NCI-H524 treated with DMSO at 0.1 percent for 48 hours (cell line): ENCODE results near the gene GAPDH.

Experiments used
- DNase-seq: peaks from one replicate; lab custom pipeline; 2025; lab: John Stamatoyannopoulos, UW

GAPDH gene

DNA sequence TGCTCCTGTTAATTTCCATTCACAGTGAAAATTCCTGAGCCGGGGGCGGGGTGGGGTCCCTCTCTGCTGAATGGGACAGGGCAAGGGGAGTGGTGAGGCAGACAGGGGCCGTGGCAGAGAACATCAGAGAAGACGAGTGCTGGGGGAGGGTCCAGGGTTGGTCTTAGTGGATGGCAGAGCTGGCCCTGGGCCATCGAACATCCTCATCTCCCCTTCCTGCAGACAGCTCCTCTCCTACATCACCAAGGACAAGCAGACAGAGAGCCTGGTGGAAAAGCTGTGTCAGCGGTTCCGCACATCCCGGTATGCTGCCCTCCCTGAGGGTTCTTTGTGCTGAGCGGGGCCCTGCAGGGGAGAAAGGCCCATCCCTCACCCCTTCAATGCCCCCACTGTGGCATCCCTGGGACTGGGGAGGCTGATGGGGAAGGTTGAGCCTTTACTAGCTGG, 5.0 kb upstream of the GAPDH start:
- DNase-seq = no peak

DNA sequence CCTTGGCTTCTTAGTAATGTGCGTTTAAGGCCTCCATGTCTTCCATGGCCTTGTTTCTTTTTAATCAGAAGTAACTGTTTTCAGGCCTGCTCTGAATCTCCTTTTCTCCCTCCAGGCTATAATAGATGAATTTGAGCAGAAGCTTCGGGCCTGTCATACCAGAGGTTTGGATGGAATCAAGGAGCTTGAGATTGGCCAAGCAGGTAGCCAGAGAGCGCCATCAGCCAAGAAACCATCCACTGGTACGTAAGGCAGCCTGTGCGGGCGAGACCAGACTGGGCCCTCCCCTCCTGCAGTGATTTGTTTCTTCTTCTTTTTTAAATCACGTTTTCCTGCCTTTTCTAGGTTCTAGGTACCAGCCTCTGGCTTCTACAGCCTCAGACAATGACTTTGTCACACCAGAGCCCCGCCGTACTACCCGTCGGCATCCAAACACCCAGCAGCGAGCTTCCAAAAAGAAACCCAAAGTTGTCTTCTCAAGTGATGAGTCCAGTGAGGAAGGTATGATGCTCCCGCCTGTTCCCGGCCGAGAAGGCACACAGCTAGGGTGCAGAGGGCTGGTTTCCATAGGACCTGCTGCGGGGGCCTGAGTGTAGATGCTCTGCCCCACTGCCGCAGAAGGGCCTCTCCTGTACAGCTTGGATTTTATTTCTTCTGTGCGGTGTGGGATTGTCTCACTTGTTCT, 3.6 kb upstream of the GAPDH start:
- DNase-seq = no peak

DNA sequence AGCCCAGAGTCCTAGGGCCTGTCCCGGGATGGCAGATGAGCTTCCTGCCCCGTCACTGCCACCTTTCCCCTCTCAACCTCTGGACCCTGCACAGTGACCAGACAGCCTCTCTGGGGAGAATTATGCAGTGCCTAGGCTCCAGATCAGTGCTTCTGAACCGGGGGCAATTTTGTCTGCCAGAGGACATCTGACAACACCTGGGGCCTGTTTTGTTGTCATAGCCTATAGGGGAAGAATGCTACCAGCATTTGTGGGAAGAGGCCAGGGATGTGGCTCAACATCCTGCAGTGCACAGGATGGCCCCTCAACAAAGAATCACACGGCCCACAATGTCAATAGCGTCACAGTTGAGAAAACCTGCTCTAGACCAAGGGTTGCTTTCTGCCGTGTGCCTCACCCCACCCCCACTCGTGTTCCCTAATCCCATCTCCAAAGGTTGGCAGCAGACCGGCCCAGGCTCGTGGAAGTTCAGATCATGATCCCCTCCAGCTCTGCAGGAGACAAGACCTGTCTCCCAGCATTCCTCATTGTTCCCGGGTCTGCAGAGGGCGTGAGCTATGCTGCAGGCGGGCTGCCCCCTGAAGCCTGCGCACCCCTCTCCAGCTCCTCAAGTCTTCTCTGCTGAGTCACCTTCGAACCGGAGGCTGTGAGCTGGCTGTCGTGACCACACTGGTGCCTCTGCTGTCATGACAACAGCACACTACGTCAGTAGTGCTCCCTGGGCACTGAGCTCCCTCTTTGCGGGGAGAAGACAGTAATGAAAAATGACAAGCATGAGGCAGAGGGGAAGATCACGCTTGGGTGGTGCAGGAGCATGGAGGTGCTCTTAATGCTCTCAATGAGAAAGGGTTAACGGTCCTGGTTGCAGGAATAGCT, 2.0 kb upstream of the GAPDH start:
- no peak for DNase-seq

DNA sequence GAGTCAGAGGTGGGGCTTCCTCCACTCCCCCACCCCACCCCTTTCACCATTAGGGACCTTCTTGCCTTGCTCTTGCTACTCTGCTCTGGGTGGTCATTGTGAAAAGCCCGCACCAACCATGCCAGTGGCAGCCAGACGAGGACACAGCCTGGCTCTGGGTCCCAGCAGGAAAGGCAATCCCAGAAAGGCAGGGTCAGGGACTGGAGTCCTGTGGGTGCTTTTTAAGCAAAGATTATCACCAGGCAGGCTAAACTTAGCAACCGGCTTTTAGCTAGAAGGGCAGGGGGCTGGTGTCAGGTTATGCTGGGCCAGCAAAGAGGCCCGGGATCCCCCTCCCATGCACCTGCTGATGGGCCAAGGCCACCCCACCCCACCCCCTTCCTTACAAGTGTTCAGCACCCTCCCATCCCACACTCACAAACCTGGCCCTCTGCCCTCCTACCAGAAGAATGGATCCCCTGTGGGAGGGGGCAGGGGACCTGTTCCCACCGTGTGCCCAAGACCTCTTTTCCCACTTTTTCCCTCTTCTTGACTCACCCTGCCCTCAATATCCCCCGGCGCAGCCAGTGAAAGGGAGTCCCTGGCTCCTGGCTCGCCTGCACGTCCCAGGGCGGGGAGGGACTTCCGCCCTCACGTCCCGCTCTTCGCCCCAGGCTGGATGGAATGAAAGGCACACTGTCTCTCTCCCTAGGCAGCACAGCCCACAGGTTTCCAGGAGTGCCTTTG, 1.2 kb upstream of the GAPDH start:
- no peak for DNase-seq

DNA sequence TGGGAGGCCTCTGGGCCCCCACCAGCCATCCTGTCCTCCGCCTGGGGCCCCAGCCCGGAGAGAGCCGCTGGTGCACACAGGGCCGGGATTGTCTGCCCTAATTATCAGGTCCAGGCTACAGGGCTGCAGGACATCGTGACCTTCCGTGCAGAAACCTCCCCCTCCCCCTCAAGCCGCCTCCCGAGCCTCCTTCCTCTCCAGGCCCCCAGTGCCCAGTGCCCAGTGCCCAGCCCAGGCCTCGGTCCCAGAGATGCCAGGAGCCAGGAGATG, 729 bp upstream of the GAPDH start:
- no peak for DNase-seq

DNA sequence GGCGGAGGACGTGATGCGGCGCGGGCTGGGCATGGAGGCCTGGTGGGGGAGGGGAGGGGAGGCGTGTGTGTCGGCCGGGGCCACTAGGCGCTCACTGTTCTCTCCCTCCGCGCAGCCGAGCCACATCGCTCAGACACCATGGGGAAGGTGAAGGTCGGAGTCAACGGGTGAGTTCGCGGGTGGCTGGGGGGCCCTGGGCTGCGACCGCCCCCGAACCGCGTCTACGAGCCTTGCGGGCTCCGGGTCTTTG, 303 bp downstream of the GAPDH start:
- DNase-seq = no peak

DNA sequence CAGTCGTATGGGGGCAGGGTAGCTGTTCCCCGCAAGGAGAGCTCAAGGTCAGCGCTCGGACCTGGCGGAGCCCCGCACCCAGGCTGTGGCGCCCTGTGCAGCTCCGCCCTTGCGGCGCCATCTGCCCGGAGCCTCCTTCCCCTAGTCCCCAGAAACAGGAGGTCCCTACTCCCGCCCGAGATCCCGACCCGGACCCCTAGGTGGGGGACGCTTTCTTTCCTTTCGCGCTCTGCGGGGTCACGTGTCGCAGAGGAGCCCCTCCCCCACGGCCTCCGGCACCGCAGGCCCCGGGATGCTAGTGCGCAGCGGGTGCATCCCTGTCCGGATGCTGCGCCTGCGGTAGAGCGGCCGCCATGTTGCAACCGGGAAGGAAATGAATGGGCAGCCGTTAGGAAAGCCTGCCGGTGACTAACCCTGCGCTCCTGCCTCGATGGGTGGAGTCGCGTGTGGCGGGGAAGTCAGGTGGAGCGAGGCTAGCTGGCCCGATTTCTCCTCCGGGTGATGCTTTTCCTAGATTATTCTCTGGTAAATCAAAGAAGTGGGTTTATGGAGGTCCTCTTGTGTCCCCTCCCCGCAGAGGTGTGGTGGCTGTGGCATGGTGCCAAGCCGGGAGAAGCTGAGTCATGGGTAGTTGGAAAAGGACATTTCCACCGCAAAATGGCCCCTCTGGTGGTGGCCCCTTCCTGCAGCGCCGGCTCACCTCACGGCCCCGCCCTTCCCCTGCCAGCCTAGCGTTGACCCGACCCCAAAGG, 804 bp downstream of the GAPDH start:
- DNase-seq = peak; percentile 15

DNA sequence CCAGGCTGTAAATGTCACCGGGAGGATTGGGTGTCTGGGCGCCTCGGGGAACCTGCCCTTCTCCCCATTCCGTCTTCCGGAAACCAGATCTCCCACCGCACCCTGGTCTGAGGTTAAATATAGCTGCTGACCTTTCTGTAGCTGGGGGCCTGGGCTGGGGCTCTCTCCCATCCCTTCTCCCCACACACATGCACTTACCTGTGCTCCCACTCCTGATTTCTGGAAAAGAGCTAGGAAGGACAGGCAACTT, 1.3 kb downstream of the GAPDH start:
- DNase-seq = no peak

DNA sequence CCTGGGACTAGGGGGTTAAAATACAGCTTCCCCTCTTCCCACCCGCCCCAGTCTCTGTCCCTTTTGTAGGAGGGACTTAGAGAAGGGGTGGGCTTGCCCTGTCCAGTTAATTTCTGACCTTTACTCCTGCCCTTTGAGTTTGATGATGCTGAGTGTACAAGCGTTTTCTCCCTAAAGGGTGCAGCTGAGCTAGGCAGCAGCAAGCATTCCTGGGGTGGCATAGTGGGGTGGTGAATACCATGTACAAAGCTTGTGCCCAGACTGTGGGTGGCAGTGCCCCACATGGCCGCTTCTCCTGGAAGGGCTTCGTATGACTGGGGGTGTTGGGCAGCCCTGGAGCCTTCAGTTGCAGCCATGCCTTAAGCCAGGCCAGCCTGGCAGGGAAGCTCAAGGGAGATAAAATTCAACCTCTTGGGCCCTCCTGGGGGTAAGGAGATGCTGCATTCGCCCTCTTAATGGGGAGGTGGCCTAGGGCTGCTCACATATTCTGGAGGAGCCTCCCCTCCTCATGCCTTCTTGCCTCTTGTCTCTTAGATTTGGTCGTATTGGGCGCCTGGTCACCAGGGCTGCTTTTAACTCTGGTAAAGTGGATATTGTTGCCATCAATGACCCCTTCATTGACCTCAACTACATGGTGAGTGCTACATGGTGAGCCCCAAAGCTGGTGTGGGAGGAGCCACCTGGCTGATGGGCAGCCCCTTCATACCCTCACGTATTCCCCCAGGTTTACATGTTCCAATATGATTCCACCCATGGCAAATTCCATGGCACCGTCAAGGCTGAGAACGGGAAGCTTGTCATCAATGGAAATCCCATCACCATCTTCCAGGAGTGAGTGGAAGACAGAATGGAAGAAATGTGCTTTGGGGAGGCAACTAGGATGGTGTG, 1.9 kb downstream of the GAPDH start:
- DNase-seq = no peak

DNA sequence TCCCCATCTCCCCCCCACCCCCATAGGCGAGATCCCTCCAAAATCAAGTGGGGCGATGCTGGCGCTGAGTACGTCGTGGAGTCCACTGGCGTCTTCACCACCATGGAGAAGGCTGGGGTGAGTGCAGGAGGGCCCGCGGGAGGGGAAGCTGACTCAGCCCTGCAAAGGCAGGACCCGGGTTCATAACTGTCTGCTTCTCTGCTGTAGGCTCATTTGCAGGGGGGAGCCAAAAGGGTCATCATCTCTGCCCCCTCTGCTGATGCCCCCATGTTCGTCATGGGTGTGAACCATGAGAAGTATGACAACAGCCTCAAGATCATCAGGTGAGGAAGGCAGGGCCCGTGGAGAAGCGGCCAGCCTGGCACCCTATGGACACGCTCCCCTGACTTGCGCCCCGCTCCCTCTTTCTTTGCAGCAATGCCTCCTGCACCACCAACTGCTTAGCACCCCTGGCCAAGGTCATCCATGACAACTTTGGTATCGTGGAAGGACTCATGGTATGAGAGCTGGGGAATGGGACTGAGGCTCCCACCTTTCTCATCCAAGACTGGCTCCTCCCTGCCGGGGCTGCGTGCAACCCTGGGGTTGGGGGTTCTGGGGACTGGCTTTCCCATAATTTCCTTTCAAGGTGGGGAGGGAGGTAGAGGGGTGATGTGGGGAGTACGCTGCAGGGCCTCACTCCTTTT, 2.7 kb downstream of the GAPDH start:
- no peak for DNase-seq

DNA sequence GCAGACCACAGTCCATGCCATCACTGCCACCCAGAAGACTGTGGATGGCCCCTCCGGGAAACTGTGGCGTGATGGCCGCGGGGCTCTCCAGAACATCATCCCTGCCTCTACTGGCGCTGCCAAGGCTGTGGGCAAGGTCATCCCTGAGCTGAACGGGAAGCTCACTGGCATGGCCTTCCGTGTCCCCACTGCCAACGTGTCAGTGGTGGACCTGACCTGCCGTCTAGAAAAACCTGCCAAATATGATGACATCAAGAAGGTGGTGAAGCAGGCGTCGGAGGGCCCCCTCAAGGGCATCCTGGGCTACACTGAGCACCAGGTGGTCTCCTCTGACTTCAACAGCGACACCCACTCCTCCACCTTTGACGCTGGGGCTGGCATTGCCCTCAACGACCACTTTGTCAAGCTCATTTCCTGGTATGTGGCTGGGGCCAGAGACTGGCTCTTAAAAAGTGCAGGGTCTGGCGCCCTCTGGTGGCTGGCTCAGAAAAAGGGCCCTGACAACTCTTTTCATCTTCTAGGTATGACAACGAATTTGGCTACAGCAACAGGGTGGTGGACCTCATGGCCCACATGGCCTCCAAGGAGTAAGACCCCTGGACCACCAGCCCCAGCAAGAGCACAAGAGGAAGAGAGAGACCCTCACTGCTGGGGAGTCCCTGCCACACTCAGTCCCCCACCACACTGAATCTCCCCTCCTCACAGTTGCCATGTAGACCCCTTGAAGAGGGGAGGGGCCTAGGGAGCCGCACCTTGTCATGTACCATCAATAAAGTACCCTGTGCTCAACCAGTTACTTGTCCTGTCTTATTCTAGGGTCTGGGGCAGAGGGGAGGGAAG, 3.5 kb downstream of the GAPDH start:
- peak; percentile 32 for DNase-seq

DNA sequence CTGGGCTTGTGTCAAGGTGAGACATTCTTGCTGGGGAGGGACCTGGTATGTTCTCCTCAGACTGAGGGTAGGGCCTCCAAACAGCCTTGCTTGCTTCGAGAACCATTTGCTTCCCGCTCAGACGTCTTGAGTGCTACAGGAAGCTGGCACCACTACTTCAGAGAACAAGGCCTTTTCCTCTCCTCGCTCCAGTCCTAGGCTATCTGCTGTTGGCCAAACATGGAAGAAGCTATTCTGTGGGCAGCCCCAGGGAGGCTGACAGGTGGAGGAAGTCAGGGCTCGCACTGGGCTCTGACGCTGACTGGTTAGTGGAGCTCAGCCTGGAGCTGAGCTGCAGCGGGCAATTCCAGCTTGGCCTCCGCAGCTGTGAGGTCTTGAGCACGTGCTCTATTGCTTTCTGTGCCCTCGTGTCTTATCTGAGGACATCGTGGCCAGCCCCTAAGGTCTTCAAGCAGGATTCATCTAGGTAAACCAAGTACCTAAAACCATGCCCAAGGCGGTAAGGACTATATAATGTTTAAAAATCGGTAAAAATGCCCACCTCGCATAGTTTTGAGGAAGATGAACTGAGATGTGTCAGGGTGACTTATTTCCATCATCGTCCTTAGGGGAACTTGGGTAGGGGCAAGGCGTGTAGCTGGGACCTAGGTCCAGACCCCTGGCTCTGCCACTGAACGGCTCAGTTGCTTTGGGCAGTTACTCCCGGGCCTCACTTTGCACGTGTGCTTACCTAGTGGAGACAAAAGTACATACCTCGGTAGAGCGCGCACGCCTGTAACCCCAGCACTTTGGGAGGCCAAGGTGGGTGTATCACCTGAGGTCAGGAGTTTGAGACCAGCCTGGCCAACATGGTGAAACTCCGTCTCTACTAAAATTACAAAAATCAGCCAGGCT, 4.3 kb downstream of the GAPDH start:
- no peak for DNase-seq

DNA sequence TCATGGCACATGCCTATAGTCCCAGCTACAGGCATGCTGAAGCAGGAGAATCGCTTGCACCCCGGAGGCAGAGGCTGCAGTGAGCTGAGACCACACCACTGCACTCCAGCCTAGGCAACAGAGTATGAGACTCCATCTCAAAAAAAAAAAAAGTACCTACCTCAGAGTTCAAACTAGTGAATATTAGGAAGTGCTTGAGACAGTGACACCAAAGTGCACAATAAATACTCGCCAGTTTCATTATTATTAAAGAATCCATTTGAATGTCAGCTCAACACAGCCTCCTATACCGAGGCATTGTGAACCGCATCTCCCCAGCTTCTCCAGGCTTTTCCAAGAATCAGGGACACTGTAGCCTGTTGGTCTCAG, 5.0 kb downstream of the GAPDH start:
- DNase-seq = no peak

DNA sequence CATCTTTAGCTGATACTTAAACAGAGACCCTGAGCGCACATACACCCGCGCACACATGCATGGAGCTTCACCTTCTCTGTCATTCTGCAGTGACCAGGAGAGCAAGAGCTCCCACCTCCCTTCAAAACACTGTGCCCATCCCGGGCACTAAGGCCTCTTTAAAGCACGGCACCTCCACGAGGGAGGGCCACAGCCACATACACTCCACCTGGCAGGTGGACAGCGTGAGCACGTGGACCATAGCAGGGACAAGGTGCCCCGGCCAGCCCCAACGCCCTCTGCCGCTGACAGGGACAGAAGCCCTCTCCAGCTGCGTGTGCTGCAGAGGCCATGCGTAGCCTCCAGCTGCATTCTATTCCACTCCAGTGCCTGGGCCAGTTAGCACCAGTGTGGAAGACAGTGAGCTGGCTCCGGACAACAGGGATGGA, 5.4 kb downstream of the GAPDH start:
- no peak for DNase-seq

DNA sequence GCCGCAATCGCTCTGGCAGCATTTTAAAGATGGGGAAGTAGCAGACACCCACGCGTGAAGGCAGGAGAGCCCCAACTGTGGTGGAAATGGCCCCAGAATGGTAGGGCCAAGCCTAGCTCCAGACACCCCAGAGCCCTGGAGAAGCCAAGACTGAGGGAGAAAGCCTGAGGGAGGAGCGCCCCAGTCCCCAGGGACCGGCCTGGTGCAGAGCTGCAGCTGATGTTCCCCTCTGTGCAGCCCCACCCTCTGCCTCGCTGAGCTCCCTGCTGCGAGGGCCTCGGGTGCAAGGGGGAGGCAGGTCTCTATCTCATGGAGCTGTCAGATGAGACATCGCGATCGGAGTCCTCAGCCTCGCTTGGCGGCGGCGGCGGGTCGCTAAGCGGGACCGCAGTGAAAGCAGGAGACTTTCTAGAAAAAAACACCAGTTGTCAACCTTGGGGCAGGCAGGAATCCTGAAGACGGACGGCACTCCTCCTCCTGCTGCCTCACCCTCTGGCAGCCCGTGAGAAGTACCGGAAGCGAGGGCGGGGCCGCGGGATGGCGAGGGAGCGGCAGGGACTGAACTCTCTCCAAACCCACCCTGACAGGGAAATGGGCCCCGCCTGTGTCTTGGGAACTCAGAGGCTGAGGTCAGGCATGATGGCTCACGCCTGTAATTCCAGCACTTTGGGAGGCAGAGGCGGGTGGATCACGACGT, 6.0 kb downstream of the GAPDH start:
- DNase-seq = peak; percentile 8

DNA sequence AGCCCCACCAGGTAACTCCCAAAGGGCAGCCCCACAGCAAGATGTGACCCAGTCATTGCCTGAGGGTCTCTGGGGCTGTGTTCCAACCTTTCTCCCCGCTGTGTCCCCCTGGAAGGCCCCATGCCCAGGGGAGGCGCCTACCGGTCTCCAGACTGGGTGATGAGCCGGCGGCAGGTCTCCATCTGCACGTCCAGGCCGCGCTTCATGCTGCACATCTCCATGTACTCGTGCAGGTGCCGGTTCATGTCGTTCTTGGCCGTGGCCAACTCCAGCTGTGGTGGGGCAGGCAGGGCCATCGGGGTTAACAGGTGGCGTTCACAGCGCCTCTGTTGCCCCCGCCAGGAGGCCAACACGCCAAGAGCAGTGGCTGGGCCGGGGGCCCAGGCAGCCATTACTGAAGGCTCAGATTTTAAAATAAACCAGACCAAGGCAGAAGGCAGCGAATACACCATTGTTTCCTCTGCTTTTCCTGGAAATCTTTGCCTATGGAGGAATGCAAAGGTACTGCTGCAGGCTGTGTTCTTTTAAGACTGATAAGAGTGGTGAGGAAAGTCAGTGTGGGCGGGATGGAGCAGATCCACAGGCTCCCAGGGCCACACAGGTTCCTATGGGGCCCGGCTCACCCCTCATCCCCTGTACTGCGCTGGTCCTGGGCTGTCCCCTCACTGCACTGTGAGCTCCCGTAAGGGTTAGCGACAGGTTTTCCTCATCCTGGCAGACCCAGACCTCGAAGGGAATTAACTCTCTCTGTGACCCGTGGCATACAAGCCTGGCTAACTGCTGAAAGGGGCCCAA, 7.3 kb downstream of the GAPDH start:
- no peak for DNase-seq

DNA sequence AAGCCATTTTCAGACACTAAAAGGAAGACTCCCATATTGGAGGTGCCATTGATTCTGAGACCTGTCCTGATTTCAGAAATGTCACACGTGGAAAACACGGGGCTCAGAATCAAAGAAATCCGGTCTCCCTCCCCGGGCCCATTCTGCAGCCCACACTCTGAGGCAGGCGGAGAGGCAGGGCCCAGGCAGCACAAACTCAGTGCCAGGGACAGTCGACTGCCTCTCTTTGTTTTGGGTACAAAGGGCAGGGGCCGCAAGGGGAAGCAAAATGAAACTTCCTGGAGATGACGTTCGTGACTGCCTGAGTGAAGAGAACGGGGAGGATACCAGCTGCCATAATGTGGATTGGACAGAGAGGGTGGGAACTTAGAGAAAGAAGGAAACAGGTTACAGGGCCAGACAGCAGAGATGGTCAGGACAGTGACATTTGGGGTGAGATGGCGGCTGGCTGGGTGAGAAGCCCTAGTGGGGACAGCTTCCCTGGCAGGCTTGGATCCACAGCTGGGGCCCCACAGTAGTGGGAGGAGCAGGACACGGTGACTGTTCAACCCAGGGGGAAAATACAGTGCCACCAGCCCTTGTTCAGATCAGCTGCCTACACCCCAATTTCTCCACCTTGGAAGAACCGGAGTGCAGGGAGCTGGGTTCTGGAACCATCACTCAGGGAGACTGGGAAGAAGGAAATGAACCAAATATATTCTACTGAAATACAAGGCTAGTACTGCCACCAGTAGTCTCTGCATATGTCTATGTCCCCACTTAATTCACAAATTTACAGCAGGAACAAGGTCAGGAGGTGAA, 8.1 kb downstream of the GAPDH start:
- DNase-seq = no peak
